H7 (cell line): Measurements from ENCODE around the gene KRTAP4-6. TPM values are rescaled to one million over a fixed set of nuclear protein-coding genes. Genes with fewer than 3 reads are reported as not detected.
"Not testable (repeated sequence)": the region's sequence is repeated elsewhere in the genome, so short reads cannot be mapped to it uniquely, and the experiment has no call there.

Experiments
- DNase-seq: peaks from one replicate; pipeline ENCODE4 v3.0.0; 2012
- H3K27me3 ChIP-seq: 2 replicates; pipeline ENCODE4 v1.6.0; 2011; ENCODE audit warnings: mild to moderate bottlenecking, low read length; ENCODE audit not compliant: control insufficient read depth, insufficient read depth
- H3K36me3 ChIP-seq: replicated peaks from 2 replicates; pipeline ENCODE4 v1.5.1; 2011; ENCODE audit warnings: low read length; ENCODE audit not compliant: control insufficient read depth, insufficient read depth
- H3K4me3 ChIP-seq: 2 replicates; pipeline ENCODE4 v1.5.1; 2011; ENCODE audit warnings: low read depth, mild to moderate bottlenecking, control low read depth, low read length, moderate library complexity; ENCODE audit not compliant: insufficient read depth
- total RNA-seq: library from RNA; depleted of rRNA; stranded (reverse); fragments of >200 nt; shearing (Covaris generic); gene quantifications from 2 replicates; pipeline ENCODE4 v1.2.3, GENCODE V29; 2014

KRTAP4-6 gene
- total RNA-seq, 1 experiment from 2014 or later = not detected

DNA sequence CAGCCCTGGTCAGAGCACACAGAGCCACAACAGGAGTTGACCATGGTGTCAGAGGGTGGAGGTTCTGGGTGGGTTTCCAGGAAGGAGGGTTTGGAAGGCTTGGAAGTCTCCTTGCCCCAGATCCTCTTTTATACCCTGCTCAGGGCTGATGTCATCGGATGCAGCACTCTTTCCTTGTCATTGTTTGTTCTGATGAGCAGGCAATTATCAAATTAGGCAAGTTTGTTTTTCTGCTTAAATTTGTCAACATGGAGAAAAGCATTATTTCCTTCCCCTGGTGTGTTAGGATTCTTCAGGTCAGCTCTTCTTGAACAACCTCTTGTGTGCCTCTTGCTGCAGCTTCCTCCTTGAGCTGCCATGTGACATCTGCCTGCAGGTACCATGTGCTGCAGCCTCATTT is 20.3 kb upstream of the KRTAP4-6 start, which contains the start of gene KRTAP4-4:
TSS of gene KRTAP4-4 (minus strand) at position 101 of the 400 bp plus-strand sequence. CDS start at position 44, 57 bp downstream.
- Histone ChIP-seq H3K36me3 (no peaks in the 10 kb centered on the region), H3K27me3 (no peaks in the 10 kb centered on the region), H3K4me3 (no peak within 1 kb of the TSS)
- no peak for DNase-seq

DNA sequence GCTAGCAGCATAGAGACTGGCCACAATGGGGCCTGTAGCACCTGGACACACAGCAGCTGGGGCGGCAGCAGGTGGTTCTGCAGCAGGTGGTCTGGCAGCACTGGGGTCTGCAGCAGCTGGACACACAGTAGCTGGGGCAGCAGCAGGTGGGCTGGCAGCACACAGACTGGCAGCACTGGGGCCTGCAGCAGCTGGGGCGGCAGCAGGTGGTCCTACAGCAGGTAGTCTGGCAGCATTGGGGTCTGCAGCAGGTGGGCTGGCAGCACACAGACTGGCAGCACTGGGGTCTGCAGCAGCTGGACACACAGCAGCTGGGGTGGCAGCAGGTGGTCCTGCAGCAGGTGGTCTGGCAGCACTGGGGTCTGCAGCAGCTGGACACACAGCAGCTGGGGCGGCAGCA is 19.8 kb upstream of the KRTAP4-6 start:
- DNase-seq, H3K27me3 ChIP-seq, H3K36me3 ChIP-seq, H3K4me3 ChIP-seq: not testable (repeated sequence)

DNA sequence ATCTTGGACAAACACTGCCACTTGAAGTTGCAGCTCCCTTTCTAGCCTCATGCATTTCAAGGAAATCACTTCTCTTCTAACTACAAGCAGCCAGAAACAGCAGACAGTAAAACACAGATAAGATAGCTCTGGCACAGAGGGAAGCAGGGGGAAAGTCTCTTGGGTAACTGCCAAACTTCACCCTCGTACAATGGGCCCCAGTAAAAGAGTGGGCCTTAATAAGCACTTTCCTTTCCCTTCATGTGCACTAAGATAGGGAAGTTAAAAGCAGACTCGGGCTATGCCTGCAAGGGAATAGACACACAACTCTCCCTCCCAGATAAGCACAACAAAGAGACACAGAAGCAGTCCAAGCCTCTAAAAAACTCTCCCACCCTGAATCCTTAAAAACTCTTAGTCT is 13.5 kb upstream of the KRTAP4-6 start:
- Histone ChIP-seq H3K36me3 (no peaks in the 10 kb centered on the region), H3K27me3 (no peaks in the 10 kb centered on the region), H3K4me3 (no peak overlapping the region)
- DNase-seq = no peak

DNA sequence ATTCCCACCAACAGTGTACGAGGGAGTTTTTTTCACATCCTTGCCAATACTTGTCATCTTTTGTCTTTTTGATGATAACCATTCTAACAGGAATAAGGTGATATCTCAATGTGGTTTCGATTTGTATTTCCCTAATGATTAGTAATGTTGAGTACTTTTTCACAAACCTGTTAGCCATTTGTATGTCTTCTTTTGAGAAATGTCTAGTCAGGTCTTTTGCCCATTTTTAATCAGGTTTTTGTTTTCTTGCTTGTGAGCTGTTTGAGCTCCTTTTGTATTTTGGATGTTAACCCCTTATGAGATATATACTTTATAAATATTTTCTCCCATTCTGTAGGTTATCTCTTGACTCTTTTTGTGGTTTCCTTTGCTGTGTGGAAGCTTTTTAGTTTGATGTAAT is 11.2 kb upstream of the KRTAP4-6 start:
- DNase-seq = no peak
- H3K36me3 ChIP-seq = no peaks in the 10 kb centered on the region
- H3K4me3 ChIP-seq = no peak overlapping the region
- no peaks in the 10 kb centered on the region for H3K27me3 ChIP-seq

DNA sequence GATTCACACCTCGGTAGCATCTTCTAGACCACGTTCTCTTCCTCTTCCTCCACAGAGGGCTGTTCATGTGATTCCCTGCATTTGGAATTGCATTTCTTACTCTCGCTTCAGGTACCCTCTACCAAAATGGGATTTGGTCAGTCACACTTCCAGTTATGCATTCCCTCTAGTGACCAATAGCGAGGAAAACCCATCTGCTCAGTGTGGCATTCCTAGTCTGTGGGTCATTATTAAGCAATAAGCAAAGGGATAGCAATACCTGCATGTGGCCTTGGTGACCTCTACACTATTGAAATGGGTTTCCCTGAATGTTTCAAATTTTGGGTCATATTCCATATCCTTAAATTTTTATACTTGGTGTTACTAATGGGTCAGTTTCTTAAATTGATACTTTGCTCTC is 9.7 kb upstream of the KRTAP4-6 start:
- Histone ChIP-seq H3K27me3 (no peaks in the 10 kb centered on the region), H3K36me3 (no peaks in the 10 kb centered on the region), H3K4me3 (no peak overlapping the region)
- no peak for DNase-seq

DNA sequence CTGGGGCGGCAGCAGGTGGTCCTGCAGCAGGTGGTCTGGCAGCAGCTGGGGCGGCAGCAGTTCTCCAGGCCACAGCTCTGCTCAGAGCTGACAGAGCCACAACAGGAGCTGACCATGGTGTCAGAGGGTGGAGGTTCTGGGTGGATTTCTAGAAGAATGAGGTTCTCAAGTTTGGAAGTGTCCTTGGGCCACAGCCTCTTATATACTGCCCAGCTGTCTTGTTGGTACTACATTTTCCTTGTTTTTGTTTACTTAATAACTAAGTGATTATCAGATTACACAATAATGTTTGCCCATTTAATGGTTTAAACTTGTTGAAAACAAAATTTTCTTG is 9.3 kb upstream of the KRTAP4-6 start, which contains the start of gene KRTAP4-5:
TSS of gene KRTAP4-5 (minus strand) at position 174 of the 334 bp plus-strand sequence. CDS start at position 116, 58 bp downstream.
- no peak within 1 kb of the TSS for H3K4me3 ChIP-seq
- H3K27me3 ChIP-seq = no peaks in the 10 kb centered on the region
- DNase-seq = no peak
- no peaks in the 10 kb centered on the region for H3K36me3 ChIP-seq

DNA sequence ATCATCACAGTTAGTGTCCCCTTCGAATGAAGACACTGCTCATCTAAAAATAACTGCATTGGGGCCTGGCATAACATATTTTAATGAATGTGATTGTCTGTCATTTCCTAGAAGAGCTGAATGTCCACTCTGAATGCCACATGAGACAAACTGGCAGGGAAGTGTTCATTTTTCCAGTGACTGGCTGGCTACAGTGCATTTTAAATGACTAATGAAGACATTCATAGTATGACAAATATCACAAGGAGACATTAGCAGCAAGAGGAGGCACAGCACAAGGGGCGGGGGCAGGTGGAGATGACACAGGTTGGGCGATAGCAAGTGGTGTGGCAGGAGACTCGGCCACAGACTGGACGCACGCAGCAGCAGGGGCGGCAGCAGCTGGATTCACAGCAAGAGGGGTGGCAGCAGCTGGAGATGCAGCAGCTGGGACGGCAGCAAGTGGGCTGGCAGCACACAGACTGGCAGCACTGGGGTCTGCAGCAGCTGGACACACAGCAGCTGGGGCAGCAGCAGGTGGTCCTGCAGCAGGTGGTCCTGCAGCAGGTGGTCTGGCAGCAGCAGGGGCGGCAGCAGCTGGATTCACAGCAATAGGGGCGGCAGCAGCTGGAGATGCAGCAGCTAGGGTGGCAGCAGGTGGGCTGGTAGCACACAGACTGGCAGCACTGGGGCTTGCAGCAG is 8.8 kb upstream of the KRTAP4-6 start:
- H3K27me3 ChIP-seq, H3K4me3 ChIP-seq, H3K36me3 ChIP-seq, DNase-seq: not testable (repeated sequence)

DNA sequence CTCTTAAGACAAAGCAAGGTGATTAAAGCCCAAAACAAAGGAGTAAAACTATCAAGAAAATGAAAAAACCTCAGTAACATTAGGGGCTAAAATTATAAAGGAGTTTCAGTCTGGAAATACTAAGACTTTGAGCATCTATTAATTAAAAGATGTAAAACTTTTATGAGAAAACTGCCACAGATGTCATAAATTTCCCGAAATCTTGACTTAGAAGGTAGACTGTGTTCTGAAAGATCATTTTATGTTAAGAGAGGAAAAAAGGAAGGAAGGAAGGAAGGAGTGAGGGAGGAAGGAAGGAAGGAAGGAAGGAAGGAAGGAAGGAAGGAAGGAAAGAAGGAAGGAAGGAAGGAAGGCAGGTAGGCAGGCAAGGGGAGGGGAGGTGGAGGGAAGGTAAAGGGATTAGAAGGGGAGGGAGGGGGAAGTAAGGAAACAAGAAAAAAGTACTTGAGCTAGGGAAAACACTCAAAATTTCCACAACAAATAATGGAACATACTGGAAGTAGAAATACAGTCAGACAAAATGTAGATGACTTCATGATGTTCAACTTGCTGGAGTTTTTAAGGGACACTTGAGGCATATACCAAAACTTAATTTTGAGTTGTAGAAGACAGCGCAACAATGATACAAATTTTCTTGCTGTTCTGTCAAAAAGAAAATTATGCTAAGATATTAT is 7.3 kb upstream of the KRTAP4-6 start:
- H3K36me3 ChIP-seq = no peaks in the 10 kb centered on the region
- DNase-seq = no peak
- no peaks in the 10 kb centered on the region for H3K27me3 ChIP-seq
- H3K4me3 ChIP-seq = no peak overlapping the region

DNA sequence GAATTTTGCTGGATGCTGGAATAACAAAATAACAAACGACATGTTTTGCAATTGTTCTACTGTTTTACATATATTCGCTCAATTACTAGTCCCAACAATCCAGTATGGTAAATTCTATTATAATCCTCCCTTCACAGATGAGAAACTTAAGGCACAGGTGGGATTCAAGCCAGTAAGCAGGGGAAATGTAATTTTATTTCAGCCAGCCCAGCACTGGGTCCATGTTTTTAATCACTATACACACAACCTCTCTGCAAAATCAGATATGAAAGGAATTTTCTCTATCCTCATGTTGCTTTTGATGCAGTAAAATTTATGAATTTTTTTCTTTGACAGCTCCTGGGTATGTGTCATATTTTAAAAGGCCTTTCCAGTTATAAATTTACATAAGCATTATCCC is 4.9 kb upstream of the KRTAP4-6 start:
- DNase-seq = no peak
- Histone ChIP-seq H3K27me3 (no peaks in the 10 kb centered on the region), H3K4me3 (no peak overlapping the region), H3K36me3 (no peaks in the 10 kb centered on the region)

DNA sequence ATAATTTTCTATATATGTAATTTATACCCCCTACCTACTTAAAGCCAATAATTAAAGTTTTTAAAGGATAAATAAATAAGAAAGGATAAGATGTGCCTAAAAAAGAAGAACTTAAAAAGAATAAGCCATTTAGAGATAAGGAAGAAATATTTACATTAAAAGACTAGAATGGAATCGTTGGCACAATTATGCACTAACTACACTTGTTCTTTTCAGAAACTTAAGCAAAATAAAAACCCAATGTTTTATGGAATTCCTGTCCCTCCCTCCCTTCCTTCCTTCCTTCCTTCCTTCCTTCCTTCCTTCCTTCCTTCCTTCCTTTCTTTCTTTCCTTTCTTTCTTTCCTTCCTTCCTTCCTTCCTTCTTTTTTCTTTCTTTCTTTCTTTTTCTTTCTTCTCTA is 4.5 kb upstream of the KRTAP4-6 start:
- H3K36me3 ChIP-seq = no peaks in the 10 kb centered on the region
- no peak overlapping the region for H3K4me3 ChIP-seq
- DNase-seq = no peak
- no peaks in the 10 kb centered on the region for H3K27me3 ChIP-seq

DNA sequence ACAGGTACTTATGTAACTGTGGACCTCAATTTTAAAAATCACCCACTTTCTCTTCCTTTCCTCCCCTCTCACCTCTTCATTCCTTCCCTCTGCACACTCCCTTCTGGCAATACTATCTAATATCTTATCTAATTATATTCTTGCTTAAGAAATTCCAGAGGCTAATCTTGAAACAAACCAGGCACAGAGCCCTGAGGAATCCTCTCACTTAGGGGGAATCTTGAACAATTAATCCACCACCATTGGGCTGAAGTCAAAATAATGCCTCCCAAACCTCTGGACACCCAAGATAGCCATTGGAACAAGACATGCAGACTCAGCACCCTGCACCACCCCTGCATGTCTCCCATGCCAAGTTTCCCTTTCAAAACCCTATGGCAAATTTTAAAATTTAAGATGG is 1.0 kb upstream of the KRTAP4-6 start:
- no peaks in the 10 kb centered on the region for H3K27me3 ChIP-seq
- no peaks in the 10 kb centered on the region for H3K36me3 ChIP-seq
- DNase-seq = no peak
- no peak overlapping the region for H3K4me3 ChIP-seq

DNA sequence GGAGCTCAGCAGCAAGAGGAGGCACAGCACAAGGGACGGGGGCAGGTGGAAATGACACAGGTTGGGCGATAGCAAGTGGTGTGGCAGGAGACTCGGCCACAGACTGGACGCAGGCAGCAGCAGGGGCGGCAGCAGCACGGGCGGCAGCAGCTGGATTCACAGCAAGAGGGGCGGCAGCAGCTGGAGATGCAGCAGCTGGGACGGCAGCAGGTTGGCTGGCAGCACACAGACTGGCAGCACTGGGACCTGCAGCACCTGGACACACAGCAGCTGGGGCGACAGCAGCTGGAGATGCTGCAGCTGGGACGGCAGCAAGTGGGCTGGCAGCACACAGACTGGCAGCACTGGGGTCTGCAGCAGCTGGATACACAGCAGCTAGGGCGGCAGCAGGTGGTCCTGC is 479 bp downstream of the KRTAP4-6 start:
- not testable (repeated sequence) for H3K4me3 ChIP-seq, H3K36me3 ChIP-seq

DNA sequence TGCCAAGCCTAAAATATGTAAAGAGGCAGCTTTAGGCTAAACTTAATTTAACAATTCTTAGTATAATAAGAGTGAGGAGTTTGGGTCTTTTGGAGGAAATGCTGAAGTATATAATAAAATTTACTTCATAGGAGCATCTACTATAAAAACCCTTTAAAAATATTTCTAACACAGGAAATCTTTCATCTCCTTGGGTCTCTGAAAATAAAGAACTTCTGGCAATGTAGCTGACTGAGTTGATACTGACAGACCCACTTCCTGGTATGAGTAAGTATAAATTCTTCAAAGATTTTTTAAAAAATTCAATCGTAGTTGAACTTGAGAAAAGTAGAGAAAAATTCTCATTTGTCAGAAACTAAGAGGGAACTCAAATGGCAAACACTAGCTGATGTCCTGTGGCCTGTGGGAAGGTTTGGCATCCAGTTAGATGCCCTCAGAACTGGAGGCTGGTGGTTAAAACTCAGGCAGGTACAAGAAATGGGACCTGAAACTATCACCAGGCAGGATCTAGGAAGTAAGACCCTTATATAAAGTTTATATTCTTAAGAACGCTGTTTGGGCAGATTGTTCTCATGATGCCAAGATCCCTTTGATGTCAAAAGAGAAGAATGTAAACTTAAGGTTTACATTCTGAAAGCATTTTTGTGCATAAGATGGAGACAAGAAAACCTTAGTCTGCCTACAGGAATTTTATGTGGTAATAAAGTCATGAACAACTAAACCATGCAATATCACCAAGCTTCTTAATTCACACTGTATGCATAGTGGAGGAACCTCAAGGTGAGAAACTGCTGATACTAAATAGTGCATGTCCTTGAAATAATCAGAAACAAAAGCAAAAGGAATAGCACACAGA is 6.2 kb downstream of the KRTAP4-6 start:
- no peak overlapping the region for H3K4me3 ChIP-seq

More for the DNA sequence above, 479 bp downstream of the KRTAP4-6 start:
- not testable (repeated sequence) for DNase-seq, H3K27me3 ChIP-seq

DNA sequence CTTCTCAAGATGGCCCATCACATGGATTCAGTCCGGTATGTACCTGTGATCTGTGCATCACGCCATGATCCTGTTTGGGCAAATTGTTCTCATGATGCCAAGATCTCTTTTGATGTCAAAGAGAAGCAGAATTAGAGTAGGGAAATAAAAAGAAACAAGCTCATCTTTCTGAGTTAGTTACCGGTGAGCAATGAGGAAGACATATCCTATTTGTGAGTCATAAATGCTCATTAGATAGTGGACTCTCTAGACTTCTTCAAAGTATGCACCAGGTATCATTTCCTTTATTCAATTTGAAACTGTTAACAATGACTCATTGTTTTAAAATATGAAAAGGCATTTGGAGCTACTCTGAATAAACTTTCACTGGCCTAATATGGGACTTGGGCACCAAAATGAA is 8.4 kb downstream of the KRTAP4-6 start:
- DNase-seq = no peak
- Histone ChIP-seq H3K27me3 (no peaks in the 10 kb centered on the region), H3K36me3 (no peaks in the 10 kb centered on the region), H3K4me3 (no peak overlapping the region)

More for the DNA sequence above, 6.2 kb downstream of the KRTAP4-6 start:
- DNase-seq = no peak
- no peaks in the 10 kb centered on the region for H3K36me3 ChIP-seq
- no peaks in the 10 kb centered on the region for H3K27me3 ChIP-seq

DNA sequence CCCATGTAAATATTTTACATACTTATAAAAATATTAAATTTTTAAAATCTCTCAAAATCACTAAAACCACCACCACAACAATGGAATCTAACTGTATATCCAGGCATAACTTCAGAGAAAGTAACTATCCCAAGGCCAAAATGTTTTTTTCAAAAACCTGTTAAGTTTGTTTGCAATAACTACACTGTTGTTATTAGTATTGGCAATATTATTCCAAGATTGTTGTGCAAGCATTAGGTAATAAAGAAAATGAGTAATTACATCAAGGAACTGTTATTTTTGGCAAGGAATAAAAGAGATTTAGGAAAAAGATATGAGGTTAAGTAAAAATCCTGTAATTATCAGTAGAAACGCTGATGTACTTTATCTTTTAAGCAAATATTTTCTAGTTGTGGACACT is 13.0 kb downstream of the KRTAP4-6 start:
- no peaks in the 10 kb centered on the region for H3K27me3 ChIP-seq
- no peaks in the 10 kb centered on the region for H3K36me3 ChIP-seq
- no peak for DNase-seq
- H3K4me3 ChIP-seq = no peak overlapping the region
